ENCODE measurements around the gene ESPNL.

DNA sequence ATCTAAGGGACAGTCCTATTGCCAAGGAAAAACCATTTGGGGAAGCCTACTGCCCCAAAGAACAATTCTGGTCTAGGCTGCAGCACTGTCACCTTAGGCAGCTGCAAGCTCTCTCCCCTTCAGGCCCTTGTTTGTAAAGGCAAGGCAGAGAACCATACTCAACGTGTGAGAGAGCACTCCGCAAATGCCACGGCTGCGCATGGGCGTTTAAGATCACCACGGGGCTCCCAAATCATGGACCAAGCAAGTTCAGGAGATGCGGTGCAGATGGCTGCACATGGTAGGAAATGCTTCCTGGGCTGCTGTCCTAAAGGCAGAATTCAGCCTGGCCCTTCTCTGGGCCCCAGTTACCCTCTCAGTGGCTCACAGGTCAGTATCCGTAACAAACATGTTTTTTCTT is 74.2 kb downstream of the ESPNL start:
- TF ChIP-seq GATA2 (IDR thresholded peaks at IDR 0.05; ENCODE audit: low read depth, low read length) (no peak), GATA3 (IDR thresholded peaks at IDR 0.05; ENCODE audit: low read depth, low read length) (no peak)
